H1 (cell line): ENCODE results near the gene MYH9. TPM values are rescaled to one million over a fixed set of nuclear protein-coding genes. Genes with fewer than 3 reads are reported as not detected.

Experiments used
- CTCF ChIA-PET: fragments of 300-600 bp; sonication (Branson Sonifier 250); formaldehyde crosslinking; loops from one replicate; lab custom pipeline; 2021; ENCODE audit not compliant: partially characterized antibody; lab: Charles Lee
- POLR2A ChIA-PET: fragments of 300-600 bp; sonication (Branson Sonifier 250); formaldehyde crosslinking; loops from one replicate; lab custom pipeline; 2021; ENCODE audit warnings: inconsistent platforms; ENCODE audit not compliant: partially characterized antibody; lab: Charles Lee
- DNase-seq, 2 experiments: peaks; one replicate each; pipeline versions ENCODE4 v3.0.0 to v3.0.0-alpha.2; 2010 to 2022; ENCODE audit warnings: low spot score in 2 of 2, low read depth in 1 of 2, mixed read lengths in 1 of 2
- FAIRE-seq: peaks from 2 replicates; lab custom pipeline; 2011; peaks lifted over from hg19 to GRCh38; lab: Jason Lieb, UNC
- H2AFZ ChIP-seq: 2 replicates; pipeline ENCODE4 v1.8.1; 2012; ENCODE audit warnings: low read length, inconsistent platforms
- H2AK5ac ChIP-seq: 2 replicates; pipeline ENCODE4 v1.6.1; 2013; ENCODE audit warnings: low read depth, low read length
- H2BK120ac ChIP-seq: replicated peaks from 2 replicates; pipeline ENCODE3; 2013; ENCODE audit warnings: low read depth, low read length, inconsistent platforms
- H2BK12ac ChIP-seq: 2 replicates; pipeline ENCODE4 v1.6.1; 2013; ENCODE audit warnings: low read depth, low read length
- H2BK15ac ChIP-seq: 2 replicates; pipeline ENCODE4 v1.6.1; 2013; ENCODE audit warnings: low read length
- H2BK20ac ChIP-seq: 2 replicates; pipeline ENCODE4 v1.6.1; 2013; ENCODE audit warnings: low read length
- H2BK5ac ChIP-seq: 2 replicates; pipeline ENCODE4 v1.6.1; 2013; ENCODE audit warnings: low read depth, low read length
- H3K14ac ChIP-seq: 2 replicates; pipeline ENCODE4 v1.6.1; 2013; ENCODE audit warnings: inconsistent platforms; ENCODE audit not compliant: insufficient read length
- H3K18ac ChIP-seq: 2 replicates; pipeline ENCODE4 v1.6.1; 2013; ENCODE audit warnings: low read length; ENCODE audit errors: extremely low read depth
- H3K23ac ChIP-seq: 2 replicates; pipeline ENCODE4 v1.6.1; 2013; ENCODE audit warnings: inconsistent platforms; ENCODE audit not compliant: insufficient read length
- H3K23me2 ChIP-seq: 2 replicates; pipeline ENCODE4 v1.6.1; 2013; ENCODE audit warnings: low read depth, low read length
- H3K27ac ChIP-seq: 2 replicates; pipeline ENCODE4 v1.6.1; 2011; ENCODE audit warnings: low read depth, low read length, inconsistent platforms
- H3K27me3 ChIP-seq, 4 experiments: replicated peaks in 1 of 4; 1 replicate in 1 of 4; 2 replicates in 3 of 4; pipeline versions ENCODE4 v1.6.1 to v1.8.1; 2011 to 2013; ENCODE audit warnings: low read length in 3 of 4, mild to moderate bottlenecking in 3 of 4, inconsistent platforms in 2 of 4, mixed read lengths in 2 of 4, moderate library complexity in 1 of 4; ENCODE audit not compliant: control insufficient read depth in 3 of 4, insufficient read depth in 3 of 4; ENCODE audit errors: extremely low read depth in 1 of 4
- H3K36me3 ChIP-seq, 4 experiments: 2 replicates each; pipeline versions ENCODE4 v1.6.1 to v1.8.1; 2011 to 2013; ENCODE audit warnings: mild to moderate bottlenecking in 4 of 4, low read length in 3 of 4, moderate library complexity in 2 of 4, control low read depth in 1 of 4, inconsistent platforms in 1 of 4; ENCODE audit not compliant: insufficient read depth in 4 of 4, control insufficient read depth in 2 of 4
- H3K4ac ChIP-seq: replicated peaks from 2 replicates; pipeline ENCODE3; 2013; ENCODE audit warnings: low read length, low read depth, mixed read lengths, inconsistent platforms; ENCODE audit not compliant: insufficient read length
- H3K4me1 ChIP-seq, 4 experiments: replicated peaks in 1 of 4; 1 replicate in 1 of 4; 2 replicates in 3 of 4; pipeline versions ENCODE4 v1.6.1 to v1.8.1; 2011 to 2013; ENCODE audit warnings: low read length in 3 of 4, inconsistent platforms in 2 of 4, mixed read lengths in 1 of 4; ENCODE audit not compliant: insufficient read depth in 4 of 4, control insufficient read depth in 3 of 4
- H3K4me2 ChIP-seq, 2 experiments: 2 replicates each; pipeline versions ENCODE4 v1.6.1 to v1.8.1; 2011 to 2013; ENCODE audit warnings: low read depth in 2 of 2, low read length in 2 of 2, control low read depth in 1 of 2, inconsistent platforms in 1 of 2, mild to moderate bottlenecking in 1 of 2; ENCODE audit not compliant: insufficient read depth in 1 of 2
- H3K4me3 ChIP-seq, 4 experiments: fragments of 200-600, 300-600 bp in 1 of 4; sonication (generic), shearing (Covaris generic), sonication (Bioruptor Twin) in 1 of 4; 2 replicates each; pipeline versions ENCODE4 v1.5.1 to v1.8.1; 2011 to 2016; ENCODE audit warnings: low read length in 4 of 4, low read depth in 3 of 4, control low read depth in 2 of 4, inconsistent platforms in 2 of 4, mild to moderate bottlenecking in 2 of 4, mixed read lengths in 1 of 4, moderate library complexity in 1 of 4; ENCODE audit not compliant: insufficient read depth in 2 of 4; ENCODE audit errors: extremely low read depth in 1 of 4
- H3K56ac ChIP-seq: replicated peaks from 2 replicates; pipeline ENCODE3; 2013; ENCODE audit warnings: low read depth, mild to moderate bottlenecking, mixed read lengths, low read length, inconsistent platforms; ENCODE audit not compliant: insufficient read length
- H3K79me1 ChIP-seq: 2 replicates; pipeline ENCODE4 v1.6.1; 2013; ENCODE audit warnings: low read depth, low read length, control low read depth
- H3K79me2 ChIP-seq, 2 experiments: 2 replicates each; pipeline versions ENCODE4 v1.6.1 to v1.8.1; 2012 to 2013; ENCODE audit warnings: low read length in 2 of 2, mild to moderate bottlenecking in 2 of 2, inconsistent platforms in 1 of 2; ENCODE audit not compliant: insufficient read depth in 2 of 2, control insufficient read depth in 1 of 2
- H3K9ac ChIP-seq, 4 experiments: replicated peaks in 1 of 4; 1 replicate in 1 of 4; 2 replicates in 3 of 4; pipeline versions ENCODE4 v1.6.1 to v1.8.1; 2011 to 2013; ENCODE audit warnings: low read depth in 3 of 4, low read length in 3 of 4, control low read depth in 2 of 4, mild to moderate bottlenecking in 2 of 4, moderate library complexity in 2 of 4, inconsistent platforms in 1 of 4; ENCODE audit errors: extremely low read depth in 1 of 4
- H3K9me3 ChIP-seq, 2 experiments: 2 replicates each; pipeline versions ENCODE4 v1.6.1 to v1.8.1; 2012 to 2013; ENCODE audit warnings: mild to moderate bottlenecking in 2 of 2, moderate library complexity in 2 of 2, control low read depth in 1 of 2, inconsistent platforms in 1 of 2, low read depth in 1 of 2, low read length in 1 of 2, mixed read lengths in 1 of 2; ENCODE audit not compliant: insufficient read depth in 2 of 2
- H4K20me1 ChIP-seq, 2 experiments: replicated peaks in 1 of 2; 2 replicates each; pipeline versions ENCODE3 to v1.8.1; 2011 to 2013; ENCODE audit warnings: inconsistent platforms in 2 of 2, low read length in 2 of 2, mild to moderate bottlenecking in 1 of 2; ENCODE audit not compliant: insufficient read depth in 2 of 2, control insufficient read depth in 1 of 2
- H4K5ac ChIP-seq: 2 replicates; pipeline ENCODE4 v1.6.1; 2013; ENCODE audit warnings: low read length, low read depth, mixed read lengths, inconsistent platforms; ENCODE audit not compliant: insufficient read length
- H4K8ac ChIP-seq: 2 replicates; pipeline ENCODE4 v1.8.0; 2013; ENCODE audit warnings: mild to moderate bottlenecking, moderate library complexity, low read length, inconsistent platforms; ENCODE audit not compliant: insufficient read depth; ENCODE audit errors: extremely low read depth
- H4K91ac ChIP-seq: replicated peaks from 2 replicates; pipeline ENCODE3; 2013; ENCODE audit warnings: low read length, mixed read lengths, inconsistent platforms; ENCODE audit not compliant: insufficient read length
- ASH2L ChIP-seq: fragments of 200-600, 300-600 bp; sonication (generic); IDR thresholded peaks from one replicate; pipeline ENCODE4 v1.7.1; 2017; ENCODE audit warnings: low read length
- ATF3 ChIP-seq: IDR thresholded peaks from 2 replicates; pipeline ENCODE4 v1.6.1; 2011; ENCODE audit warnings: low read depth, mild to moderate bottlenecking, low read length; ENCODE audit not compliant: insufficient read depth
- CBX8 ChIP-seq: fragments of 300-800, 300-1000 bp; sonication (generic); IDR thresholded peaks from 2 replicates; pipeline ENCODE4 v1.7.1; 2016; ENCODE audit warnings: low read depth, low read length, borderline replicate concordance
- CHD1 ChIP-seq: IDR thresholded peaks from 2 replicates; pipeline ENCODE4 v1.6.1; 2012; ENCODE audit warnings: low read depth, low read length, improper control_type of control experiment
- EP300 ChIP-seq, 2 experiments: IDR thresholded peaks; 1 replicate in 1 of 2; 2 replicates in 1 of 2; pipeline ENCODE4 v1.6.1; 2011 to 2012; ENCODE audit warnings: low read depth in 2 of 2, low read length in 2 of 2, mild to moderate bottlenecking in 2 of 2, borderline replicate concordance in 1 of 2, inconsistent platforms in 1 of 2, moderate library complexity in 1 of 2
- EZH2 ChIP-seq: fragments of 200-600 bp; sonication (generic); IDR thresholded peaks from 2 replicates; pipeline ENCODE4 v1.7.1; 2012; ENCODE audit warnings: low read depth, mild to moderate bottlenecking, moderate library complexity, low read length, inconsistent platforms; ENCODE audit not compliant: severe bottlenecking
- HDAC2 ChIP-seq, 2 experiments: fragments of 300-600 bp in 1 of 2; sonication (generic) in 1 of 2; IDR thresholded peaks; 2 replicates each; pipeline ENCODE4 v1.6.1; 2011 to 2012; ENCODE audit warnings: low read depth in 2 of 2, low read length in 2 of 2, mild to moderate bottlenecking in 2 of 2, moderate library complexity in 2 of 2, borderline replicate concordance in 1 of 2, inconsistent platforms in 1 of 2
- KDM5A ChIP-seq: fragments of 200-600 bp; IDR thresholded peaks from 2 replicates; pipeline ENCODE4 v1.7.1; 2012; ENCODE audit warnings: mild to moderate bottlenecking, low read length, inconsistent platforms, mixed read lengths
- RAD21 ChIP-seq, 2 experiments: IDR thresholded peaks in 1 of 2; conservative IDR thresholded peaks in 1 of 2; 2 replicates each; pipeline ENCODE4 v1.6.1; 2011; ENCODE audit warnings: low read depth in 2 of 2, low read length in 2 of 2, improper control_type of control experiment in 1 of 2, inconsistent platforms in 1 of 2, mild to moderate bottlenecking in 1 of 2, moderate library complexity in 1 of 2
- SIRT6 ChIP-seq: IDR thresholded peaks from one replicate; pipeline ENCODE4 v1.7.1; 2012; ENCODE audit warnings: low read length, inconsistent platforms
- TAF1 ChIP-seq: IDR thresholded peaks from 2 replicates; pipeline ENCODE4 v1.6.1; 2011; ENCODE audit warnings: mild to moderate bottlenecking, low read depth, low read length
- TCF12 ChIP-seq: IDR thresholded peaks from 2 replicates; pipeline ENCODE4 v1.6.1; 2011; ENCODE audit warnings: low read depth, mild to moderate bottlenecking, low read length
- ZNF274 ChIP-seq: IDR thresholded peaks from 2 replicates; pipeline ENCODE4 v1.7.0; 2012; ENCODE audit warnings: low read length, borderline replicate concordance; ENCODE audit errors: extremely low read depth
- WGBS, 2 experiments: shearing (Covaris generic) in 1 of 2; methylation state at CpG; one replicate each; pipeline versions ENCODE4 v1.1.6 to v1.1.7; 2013 to 2015; ENCODE audit warnings: low lambda C conversion rate in 2 of 2, mixed read lengths in 2 of 2, inconsistent platforms in 1 of 2, low coverage in 1 of 2, missing lambda C conversion rate in 1 of 2; ENCODE audit not compliant: insufficient replicate concordance in 2 of 2, insufficient coverage in 1 of 2, insufficient read length in 1 of 2; ENCODE audit errors: extremely low coverage in 1 of 2, missing lambda C conversion rate in 1 of 2; 5-methylcytosine and 5-hydroxymethylcytosine counted together
- polyA plus RNA-seq, 7 experiments: library from polyadenylated mRNA; depleted of rRNA in 3 of 7; stranded (reverse) in 5 of 7; unstranded in 2 of 7; fragments of >200 nt in 5 of 7; fragments of 200-250 nt in 2 of 7; gene quantifications; 1 replicate in 5 of 7; 2 replicates in 1 of 7; 4 replicates in 1 of 7; pipeline versions ENCODE4 v1.2.1 to v1.2.3, GENCODE V29; 2011 to 2013; ENCODE audit warnings: missing spikeins in 2 of 7, mixed read lengths in 2 of 7
- total RNA-seq: library from RNA; stranded (reverse); fragmentation: NEBNext Ultra II Directional; extraction: Animal tissue kit (Norgen Biotek cat#: 25700); gene quantifications from 2 replicates; pipeline ENCODE4 v1.2.1, GENCODE V29; 2021

MYH9 gene
- total and polyA plus RNA-seq, 2 of the 8 experiments (the other 6 are each of a cell fraction or from before 2014, with no cell fraction given): 24.9 to 322 TPM

DNA sequence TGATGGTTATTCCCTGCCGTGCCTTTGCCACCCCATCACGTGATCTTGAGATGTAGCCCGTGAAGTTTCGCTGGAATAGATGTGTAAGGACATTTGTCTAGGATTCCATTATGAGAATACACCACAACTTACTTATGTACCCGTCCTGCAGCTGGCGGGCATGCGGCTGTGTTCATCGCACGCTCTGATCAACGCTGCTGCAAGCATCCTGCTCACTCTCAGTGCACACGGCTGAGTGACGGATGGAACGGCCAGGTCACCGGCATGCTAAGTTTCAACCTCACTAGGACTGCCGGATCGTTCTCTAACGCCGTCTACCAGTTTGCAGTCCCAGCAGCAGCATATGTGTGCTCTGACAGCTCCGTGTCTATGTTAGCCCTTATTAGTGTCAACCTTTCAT, 90.2 kb downstream of the MYH9 start:
- Histone ChIP-seq H3K79me2 (no peaks in the 10 kb centered on the region), H3K23ac (no peak overlapping the region), H2BK15ac (no peak overlapping the region), H2AFZ (no peak overlapping the region), H3K27me3 (no peaks in the 10 kb centered on the region), H2AK5ac (no peak overlapping the region), H3K9ac (no peak overlapping the region), H4K20me1 (peaks cover 3 to 4% of the 10 kb centered on the region in 2 experiments), H3K79me1 (0 out of 2 replicates have a peak, but pooled peaks cover 5% of the 10 kb centered on the region), H2BK5ac (no peak overlapping the region), H3K4me3 (no peak overlapping the region), H2BK20ac (no peak overlapping the region), H3K27ac (no peak overlapping the region), H3K4me1 (no peaks in the 10 kb centered on the region), H3K36me3 (peaks cover 63 to 90% (median 89%) of the 10 kb centered on the region in 4 experiments), H3K18ac (no peak overlapping the region), H3K23me2 (no peaks in the 10 kb centered on the region), H2BK120ac (no peak overlapping the region), H3K4me2 (no peak overlapping the region), H3K56ac (no peak overlapping the region), H3K9me3 (peaks cover 0 to 2% of the 10 kb centered on the region in 2 experiments; a peak in 1 of 4 replicates), H4K91ac (no peak overlapping the region), H4K5ac (no peak overlapping the region), H4K8ac (no peak overlapping the region), H3K4ac (no peak overlapping the region), H3K14ac (no peak overlapping the region), H2BK12ac (no peak overlapping the region)
- FAIRE-seq: no peak
- 89% methylated on average over 19 of the region's 19 CpGs; no CpG with 5 or more reads in 1 of the 2 experiments for WGBS, 2 experiments
- ChIA-PET CTCF (interaction anchor here (0.9 to 17.3 kb wide), 14 partner anchors 10 to 1310 kb away, joined by 3 to 159 read pairs (median 6); no protein-coding TSS in a partner anchor), POLR2A (interaction anchor here (0.8 to 2.0 kb wide), 8 partner anchors 11 to 219 kb away, joined by 3 to 6 read pairs (median 3); no protein-coding TSS in a partner anchor)
- DNase-seq: no peak
- no peak for TF ChIP-seq TCF12
- TF ChIP-seq KDM5A: no peak
- TF ChIP-seq CBX8: no peak
- no peak for TF ChIP-seq HDAC2 (IDR thresholded peaks at IDR 0.05; ENCODE audit: borderline replicate concordance in 1 of 2, low read depth in 2 of 2, low read length in 2 of 2)
- no peak for TF ChIP-seq EP300 (IDR thresholded peaks at IDR 0.05; ENCODE audit: borderline replicate concordance in 1 of 2, low read depth in 2 of 2, low read length in 2 of 2)
- no peak for TF ChIP-seq ASH2L
- no peak for TF ChIP-seq ATF3
- TF ChIP-seq SIRT6: no peak
- no peak for TF ChIP-seq EZH2
- no peak for TF ChIP-seq TAF1
- no peak for TF ChIP-seq ZNF274
- TF ChIP-seq CHD1: no peak
- TF ChIP-seq RAD21 (IDR thresholded peaks at IDR 0.05 in 1 of 2, conservative IDR thresholded peaks at IDR 0.05 in 1 of 2; ENCODE audit: low read depth in 2 of 2, low read length in 2 of 2): no peak
